ENCODE results near the gene ARF6.

DNA sequence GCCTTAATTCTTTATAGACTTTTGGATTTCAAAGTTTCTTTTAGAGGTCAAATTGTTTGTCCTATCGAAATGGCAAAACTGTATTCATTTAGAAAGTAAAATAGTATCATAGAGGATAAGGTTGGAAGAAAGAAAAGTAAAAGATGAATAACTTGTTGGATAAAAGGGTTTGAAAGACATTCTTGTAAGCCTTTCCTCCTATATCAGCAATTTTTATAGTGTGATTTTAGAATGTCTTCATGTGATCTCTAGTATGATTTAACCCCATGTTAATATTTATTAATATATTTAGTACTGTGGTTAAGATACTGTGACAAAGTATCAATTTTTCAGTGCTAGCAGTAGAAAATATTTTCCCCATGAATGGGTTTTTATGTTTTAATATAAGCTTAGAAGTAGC, 4.5 kb downstream of the ARF6 start:
- no peak for TF ChIP-seq POLR2A (IDR thresholded peaks at IDR 0.05; ENCODE audit: low read length)
- TF ChIP-seq GATA1 (IDR thresholded peaks at IDR 0.05; ENCODE audit: low read depth, low read length) = no peak

Measured in erythroblast (primary cell).